Esophagus mucosa (tissue), 1 donor: ENCODE results near the gene VSTM1. TPM values are rescaled to one million over a fixed set of nuclear protein-coding genes. Genes with fewer than 3 reads are reported as not detected.
"Not testable (repeated sequence)": the region's sequence is repeated elsewhere in the genome, so short reads cannot be mapped to it uniquely, and the experiment has no call there.

Experiments
- ATAC-seq: fragments of 200-7000 bp; cut with Tn5 transposase; one replicate; pipeline ENCODE4 v1.9.1; 2020
- total RNA-seq: library from RNA; stranded (reverse); gene quantifications from one replicate; pipeline ENCODE4 v1.2.4, GENCODE V29; 2023
- donor health status: DM: yes; HTN: yes; CAD: no.

The VSTM1 gene
- total RNA-seq, 1 donor from 2014 or later: not detected

DNA sequence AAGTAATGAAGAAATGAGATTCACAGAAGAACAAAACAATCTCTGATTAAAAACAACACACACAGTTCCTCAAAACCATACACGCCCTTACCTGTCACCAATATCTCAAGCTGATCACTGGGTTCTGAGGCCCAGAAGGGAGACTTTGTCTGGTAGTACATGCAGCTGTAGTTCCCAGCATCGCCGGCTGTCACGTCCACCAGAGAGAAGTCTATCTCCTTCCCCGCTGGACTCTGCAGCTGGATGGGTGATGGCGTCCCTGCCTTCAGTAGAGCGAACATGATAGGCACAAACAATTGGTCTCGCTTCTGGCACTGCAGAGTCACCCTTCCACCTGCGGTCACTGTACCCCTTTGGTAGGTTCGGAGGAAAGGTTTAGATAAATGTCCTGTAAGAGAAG is 10.1 kb upstream of the VSTM1 start:
- no peak for ATAC-seq

DNA sequence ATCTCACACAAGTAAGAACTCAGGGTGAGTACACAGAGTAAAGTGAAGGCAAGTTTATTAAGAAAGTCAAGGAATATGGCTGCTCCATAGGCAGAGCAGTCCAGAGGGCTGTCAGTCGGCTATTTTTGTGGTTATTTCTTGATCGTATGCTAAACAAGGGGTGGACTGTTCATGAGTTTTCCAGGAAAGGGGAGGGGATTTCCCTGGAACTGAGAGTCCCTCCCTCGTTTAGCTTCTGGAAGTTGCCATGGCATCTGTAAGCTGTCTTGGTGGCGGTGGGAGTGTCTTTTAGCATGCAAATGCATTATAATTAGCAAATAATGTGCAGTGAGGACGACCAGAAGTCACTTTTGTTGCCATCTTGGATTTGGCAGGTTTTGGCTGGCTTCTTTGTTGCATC is 5.8 kb upstream of the VSTM1 start:
- no peak for ATAC-seq

DNA sequence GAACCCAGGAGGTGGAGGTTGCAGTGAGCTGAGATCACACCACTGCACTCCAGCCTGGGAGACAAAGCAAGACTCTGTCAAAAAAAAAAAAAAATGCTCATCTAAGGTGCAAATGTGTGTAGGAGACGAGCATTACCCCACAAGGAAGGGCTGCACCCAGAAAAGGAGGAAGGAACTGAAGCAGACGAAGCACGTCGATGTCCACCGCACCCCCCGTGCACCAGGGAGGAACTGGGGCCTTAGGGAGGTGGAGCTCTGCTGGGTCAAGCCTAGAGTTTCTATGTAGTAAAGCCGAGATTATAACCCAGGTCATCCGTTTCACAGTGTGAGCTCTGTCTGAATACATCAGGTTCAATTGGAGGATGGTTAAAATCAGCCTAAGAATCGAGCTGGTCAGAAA is 1.1 kb downstream of the VSTM1 start:
- no peak for ATAC-seq

DNA sequence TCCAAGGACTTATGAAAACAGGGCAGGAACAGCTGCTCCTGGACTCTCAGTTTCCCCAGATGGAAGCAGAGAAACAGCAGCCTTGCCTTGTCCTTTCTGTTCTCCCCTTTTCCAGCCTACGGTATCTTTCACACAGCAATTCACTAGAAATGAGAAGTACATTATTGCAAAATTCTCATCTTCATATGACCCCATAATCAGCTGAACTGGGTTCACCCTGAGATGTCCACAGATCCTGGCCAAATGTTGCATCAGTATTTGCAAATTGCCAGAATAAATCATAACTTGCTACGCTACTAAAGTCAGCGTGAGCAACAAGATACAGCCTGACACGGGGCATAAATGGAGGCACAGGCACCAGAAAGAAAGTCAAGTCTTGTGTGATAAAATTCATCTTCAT is 16.1 kb downstream of the VSTM1 start:
- no peak for ATAC-seq

DNA sequence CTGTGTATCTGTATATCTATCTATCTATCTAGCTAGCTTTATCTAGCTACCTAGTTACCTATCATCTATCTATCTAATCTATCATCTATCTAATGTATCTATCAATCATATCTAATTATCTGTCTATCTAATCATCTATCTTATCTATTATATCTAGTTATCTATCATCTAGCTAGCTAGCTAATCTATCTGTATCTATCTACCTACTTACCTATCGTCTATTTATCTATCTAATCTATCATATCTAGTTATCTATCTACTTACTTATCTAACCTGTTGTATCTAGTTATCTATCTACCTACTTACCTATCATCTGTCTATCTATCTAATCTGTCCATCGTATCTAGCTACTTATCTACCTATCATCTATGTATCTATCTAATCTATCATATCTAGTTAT is 17.9 kb downstream of the VSTM1 start:
- no peak for ATAC-seq

DNA sequence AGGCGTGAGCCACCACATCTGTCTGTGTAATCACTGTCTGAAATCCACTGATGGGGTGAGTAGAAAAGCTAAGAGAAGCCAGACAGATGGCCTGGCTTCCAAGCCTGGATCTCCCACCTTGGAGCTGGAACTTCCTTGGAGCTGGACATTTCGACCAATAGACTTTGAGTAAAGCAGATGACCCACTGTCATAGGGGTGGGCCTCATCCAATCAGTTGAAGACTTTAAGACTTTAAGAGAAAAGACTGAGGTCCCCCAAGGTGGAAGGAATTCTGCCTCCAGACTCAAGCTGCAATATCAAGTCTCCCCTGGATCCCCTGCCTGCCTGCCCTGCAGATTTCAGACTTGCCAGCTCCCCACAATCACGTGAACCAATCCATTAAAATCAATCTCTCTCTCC is 20.7 kb downstream of the VSTM1 start:
- ATAC-seq: no peak

DNA sequence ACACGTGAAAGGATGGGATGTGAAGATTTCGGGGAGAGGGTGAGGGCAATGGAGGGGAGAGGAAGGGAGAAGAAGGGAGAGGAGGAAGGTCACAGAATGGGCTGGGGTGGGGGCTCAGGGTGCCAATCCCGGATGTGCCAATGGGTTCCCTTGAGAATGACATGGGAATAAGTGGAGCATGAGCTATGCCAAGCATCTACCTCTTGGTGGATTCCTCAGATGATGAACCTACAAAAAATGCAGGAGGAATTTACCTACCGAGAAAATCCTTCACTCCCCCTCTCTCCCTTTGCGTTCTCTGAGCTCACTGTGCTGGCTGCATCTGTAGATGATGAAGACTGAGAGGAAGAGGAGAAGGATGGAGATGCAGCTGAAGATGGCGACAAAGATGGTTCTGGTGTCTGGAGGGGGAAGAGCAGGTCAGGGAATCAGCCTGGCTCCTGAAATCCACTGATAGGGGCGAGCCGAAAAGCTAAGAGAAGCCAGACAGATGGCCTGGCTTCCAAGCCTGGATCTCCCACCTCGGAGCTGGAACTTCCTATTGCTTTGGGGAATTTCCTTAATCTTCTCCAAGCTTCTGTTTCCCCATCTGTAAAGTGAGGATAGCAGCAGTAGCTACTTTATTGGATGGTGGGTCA is 21.6 kb downstream of the VSTM1 start:
- ATAC-seq: no peak

DNA sequence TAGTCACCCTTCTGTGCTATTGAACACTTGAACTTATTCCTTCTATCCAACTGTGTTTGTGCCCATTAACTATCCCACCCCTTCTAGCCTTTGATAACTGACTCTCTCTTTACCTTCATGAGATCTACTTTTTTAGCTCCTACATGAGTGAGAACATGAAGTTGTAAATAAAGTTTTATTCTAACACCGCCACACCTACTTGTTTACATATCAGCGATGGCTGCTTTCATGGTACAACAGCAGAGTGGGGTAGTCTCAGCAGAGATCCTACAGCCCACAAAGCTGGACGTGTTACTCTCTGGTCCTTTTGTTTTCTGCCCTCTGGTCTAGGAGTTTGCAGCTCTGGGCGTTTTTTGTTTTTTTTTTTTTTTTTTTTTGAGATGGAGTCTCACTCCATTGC is 23.7 kb downstream of the VSTM1 start:
- no peak for ATAC-seq

DNA sequence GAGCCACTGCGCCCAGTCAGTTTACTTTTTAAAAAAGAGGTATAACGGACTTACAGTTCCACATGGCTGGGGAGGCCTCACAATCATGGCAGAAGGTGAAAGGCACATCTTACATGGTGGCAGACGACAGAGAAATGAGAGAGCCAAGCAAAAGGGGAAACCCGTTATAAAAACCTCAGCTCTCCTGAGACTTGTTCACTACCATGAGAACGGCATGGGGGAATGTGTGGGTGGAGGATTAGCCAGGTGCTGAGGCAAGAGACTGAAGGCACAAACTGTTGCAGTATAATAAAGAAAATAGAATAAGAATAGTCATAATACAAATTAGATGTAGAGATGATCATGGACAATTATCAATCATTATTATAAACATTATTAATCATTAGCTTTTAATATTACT is 27.2 kb downstream of the VSTM1 start:
- ATAC-seq: not testable (repeated sequence)

DNA sequence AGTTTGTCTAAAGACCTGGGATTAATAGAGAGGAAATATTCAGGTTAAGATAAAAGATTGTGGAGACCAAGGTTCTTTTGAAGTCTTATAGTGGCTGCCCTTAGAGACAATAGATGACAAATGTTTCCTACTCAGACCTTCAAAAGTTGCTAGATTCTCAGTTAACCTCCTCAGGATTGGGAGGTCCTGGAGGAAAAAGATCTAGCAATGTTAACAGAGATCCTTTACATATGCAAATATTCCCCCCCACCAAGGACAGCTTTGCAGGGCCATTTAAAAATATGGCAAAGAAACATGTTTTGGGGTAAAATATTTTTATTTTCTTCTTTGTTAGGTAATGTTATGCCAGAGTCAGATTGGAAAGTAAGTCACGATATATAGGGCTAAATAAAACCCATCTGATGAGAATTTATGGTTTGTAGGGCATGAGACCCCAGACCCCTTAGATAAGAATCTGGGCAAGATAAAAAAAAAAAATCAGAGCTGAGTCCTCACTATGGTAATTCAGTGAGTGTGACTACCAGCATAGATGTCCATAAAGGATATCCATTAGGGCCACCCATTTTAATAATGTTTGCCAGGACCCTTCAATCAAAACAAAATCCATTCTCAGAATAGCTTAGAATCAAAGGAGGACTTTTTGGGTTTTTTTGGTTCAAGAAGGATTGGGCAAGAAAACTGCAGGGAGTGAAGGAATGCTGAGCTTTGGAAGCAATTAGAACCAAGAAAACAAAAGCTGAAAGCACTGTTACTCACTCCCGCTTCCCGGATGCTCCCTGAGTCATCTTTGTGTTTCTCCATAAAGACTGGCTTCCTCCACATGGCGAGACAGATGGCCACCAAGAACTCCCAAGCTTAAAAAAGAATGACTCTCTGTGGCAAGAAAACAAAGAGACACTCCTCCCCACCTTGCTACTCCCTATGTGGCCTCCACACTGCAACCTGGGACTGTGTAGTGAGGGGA is 28.2 kb downstream of the VSTM1 start:
- no peak for ATAC-seq

DNA sequence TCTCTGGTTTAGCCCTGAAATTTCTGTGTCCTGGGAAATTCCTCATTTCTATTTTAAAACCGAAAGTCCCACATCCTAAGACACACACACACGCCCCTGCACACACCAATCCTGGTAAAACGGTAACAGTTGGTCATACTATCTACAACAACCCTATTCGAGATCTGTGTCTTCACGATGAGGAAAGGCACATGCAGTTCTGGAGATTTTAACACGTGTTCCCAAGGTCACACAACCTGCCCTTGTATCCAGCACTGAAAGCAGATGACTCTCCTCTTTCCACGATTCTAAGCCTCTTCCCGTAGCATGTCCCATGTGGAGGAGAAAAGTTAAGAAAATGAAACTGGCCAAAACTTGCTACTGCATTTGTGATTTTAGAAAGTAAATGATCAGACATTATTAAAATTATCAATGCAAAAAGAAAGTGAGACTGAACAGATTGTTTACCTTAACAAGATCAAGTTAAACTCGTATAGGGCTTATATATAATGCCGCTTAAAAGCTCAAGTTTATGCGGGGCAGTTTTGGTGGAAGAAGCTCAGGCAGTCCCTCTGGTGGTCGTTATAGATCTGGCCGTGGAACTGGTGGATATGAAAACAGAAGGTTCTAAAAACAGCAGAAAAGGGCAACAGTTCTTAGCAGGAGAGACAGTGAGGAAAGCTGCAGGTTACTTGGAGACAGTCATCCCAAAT is 32.7 kb downstream of the VSTM1 start:
- no peak for ATAC-seq

DNA sequence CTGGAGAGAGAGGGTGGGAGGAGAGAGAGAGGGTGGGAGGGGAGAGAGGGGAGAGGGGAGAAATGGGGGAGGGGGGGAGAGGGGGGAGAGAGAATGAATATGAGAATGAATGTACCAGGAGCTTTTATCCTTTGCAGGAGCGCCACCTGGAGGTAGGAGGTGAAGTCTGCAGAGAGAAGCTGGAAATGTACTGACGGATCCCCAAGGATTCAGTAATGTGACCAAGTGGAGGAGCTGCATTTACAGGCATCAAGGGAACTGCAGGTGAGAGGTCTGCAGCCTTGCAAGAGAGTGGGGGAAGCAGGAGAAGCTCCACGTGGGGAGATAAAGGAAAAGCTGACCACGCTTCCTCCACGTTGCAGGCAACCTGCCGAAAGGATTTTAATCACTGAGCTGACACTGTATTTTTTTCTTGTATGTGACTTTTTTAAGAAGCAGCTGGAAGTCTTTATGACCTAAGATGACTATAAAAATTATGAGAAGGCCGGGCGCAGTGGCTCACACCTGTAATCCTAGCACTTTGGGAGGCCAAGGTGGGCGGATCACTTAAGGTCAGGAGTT is 33.7 kb downstream of the VSTM1 start:
- no peak for ATAC-seq

DNA sequence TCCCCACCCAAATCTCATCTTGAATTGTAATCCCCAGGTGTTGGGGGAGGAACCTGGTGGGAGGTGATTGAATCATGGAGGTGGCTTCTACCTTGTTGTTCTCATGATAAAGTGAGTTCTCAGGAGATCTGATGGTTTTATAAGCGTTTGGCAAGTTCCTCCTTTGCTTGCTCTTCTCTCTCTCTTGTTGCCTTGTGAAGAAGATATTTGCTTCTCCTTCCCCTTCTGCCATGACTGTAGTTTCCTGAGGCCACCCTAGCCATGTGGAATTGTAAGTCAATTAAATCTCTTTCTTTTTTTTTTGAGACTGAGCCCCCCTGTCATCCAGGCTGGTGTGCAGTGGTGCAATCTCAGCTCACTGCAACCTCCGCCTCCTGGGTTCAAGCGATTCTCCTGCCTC is 34.4 kb downstream of the VSTM1 start:
- no peak for ATAC-seq

DNA sequence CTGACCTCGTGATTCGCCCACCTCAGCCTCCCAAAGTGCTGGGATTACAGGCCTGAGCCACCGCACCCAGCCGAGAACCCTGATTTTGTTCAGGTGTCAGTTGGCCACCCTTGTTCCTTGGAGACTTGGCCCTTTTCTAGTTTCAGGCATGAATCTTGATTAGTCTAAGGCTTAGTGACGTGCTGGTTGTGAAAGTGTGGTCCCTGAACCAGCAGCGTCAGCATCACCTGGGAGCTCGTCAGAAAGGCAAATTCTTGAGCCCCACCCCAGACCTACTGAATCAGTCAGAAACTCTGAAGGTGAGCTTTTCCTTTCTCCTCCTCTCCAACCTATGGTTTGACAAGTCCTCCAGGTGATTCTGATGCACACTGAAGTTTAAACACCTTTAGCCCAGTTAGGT is 37.0 kb downstream of the VSTM1 start:
- ATAC-seq: no peak

DNA sequence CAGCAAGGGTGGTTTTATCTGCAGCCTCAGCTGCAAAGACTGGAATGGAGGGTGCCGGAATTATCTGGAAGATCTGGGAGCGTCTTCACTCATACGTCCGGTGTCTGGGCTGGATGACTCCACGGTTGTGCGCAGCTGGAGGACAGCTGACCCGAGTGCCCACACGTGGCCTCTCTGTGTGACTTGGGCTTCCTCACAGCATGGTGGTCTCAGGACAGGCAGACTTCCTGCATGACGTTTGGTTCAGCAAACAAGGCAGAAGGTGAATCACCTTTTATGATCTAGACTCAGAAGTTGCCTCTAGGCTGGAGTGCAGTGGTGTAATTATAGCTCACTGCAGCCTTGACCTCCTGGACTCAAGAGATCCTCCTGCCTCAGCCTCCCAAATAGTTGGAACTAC is 39.0 kb downstream of the VSTM1 start:
- no peak for ATAC-seq

DNA sequence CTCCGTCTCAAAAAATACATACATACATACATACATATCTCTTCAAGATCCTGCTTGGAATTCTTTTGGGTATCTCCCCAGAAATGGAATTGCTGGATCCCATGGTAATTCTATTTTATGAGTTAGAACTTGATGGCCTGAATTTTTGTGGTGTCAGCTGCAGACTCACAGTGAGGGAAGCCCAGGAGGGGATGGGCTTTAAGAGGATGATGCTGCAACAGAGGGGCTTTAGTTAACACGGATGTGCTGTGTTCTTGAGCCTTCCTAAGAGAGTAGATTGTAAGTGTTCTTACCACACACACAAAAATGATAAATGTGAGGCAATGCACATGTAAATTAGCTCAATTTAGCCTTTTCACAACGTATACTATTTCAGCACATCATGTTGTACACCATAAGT is 40.5 kb downstream of the VSTM1 start:
- ATAC-seq: no peak

DNA sequence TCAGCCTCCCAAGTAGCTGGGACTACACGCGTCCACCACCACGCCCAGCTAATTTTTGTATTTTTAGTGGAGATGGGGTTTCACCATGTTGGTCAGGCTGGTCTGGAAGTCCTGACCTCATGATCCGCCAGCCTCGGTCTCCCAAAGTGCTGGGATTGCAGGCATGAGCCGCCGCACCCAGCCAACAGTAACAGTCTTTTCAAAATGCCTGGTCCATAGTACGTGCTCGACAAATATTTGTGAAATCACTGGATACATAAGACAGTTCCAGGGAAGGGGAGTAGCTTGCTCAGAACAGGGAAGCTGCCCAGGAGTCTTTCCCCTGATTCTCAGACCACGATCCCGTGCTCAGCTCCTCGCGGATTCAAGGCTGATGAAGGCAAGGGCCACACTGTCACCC is 41.8 kb downstream of the VSTM1 start:
- ATAC-seq: no peak

DNA sequence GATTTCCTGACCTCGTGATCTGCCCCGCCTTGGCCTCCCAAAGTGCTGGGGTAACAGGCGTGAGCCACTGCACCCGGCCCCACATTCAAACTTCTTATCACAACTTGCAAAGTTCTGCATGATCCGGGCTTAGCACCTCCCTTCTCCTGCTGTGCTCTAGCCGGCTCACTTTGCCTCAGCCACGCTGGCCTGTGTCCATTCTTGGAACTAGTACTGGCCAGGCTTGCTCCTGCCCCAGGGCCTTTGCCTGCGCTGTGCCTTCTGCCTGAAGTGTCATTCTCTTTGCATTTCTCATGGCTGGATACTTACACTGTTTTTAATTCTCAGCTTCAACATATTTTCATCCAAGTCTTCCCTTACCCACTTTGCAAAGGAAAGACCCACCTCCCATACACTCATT is 42.3 kb downstream of the VSTM1 start:
- no peak for ATAC-seq

DNA sequence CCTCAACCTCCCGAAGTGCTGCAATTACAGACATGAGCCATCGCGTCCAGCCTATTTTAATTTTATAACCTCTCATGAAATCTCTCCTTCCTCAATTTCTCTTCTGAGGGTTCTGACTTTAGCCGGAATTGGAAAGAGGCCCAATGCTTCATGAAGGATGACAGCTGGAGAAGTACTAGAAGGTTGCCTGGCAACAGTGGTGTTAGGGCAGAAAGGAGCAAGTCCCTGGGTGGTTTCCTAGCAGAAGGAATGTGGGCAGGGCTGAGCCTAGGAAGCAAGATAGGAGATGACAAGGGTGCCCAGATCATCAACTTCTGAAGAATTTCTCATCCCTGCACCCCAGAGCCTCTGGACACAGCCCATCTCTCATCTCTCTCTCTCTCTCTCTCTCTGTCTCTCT is 46.4 kb downstream of the VSTM1 start:
- no peak for ATAC-seq

DNA sequence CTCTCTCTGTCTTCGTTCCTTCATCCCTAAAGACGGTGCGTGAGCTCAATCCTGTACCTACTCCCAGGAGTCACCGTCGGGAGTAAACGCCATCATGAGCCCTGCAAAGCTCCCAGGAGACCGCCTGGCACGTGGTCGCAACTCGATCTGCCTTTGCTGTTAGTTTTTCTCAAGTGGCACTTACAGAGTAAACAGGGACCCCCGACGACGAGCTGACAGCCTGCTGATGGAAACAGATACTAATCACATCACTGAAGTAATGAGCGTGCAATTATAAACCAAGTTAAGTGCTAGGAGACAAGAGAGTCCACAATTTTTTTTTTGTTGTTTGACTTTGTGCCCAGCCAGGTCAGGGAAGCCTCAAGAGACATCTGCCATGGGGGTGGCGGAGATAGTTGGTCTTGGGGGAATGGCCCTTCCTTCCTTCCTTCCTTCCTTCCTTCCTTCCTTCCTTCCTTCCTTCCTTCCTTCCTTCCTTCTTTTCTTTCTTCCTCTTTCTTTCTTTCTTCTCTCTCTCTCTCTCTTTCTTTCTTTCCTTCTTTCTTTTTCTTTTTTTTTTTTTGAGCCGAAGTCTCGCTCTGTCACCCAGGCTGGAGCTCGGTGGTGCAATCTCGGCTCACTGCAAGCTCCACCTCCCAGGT is 48.7 kb downstream of the VSTM1 start:
- no peak for ATAC-seq

DNA sequence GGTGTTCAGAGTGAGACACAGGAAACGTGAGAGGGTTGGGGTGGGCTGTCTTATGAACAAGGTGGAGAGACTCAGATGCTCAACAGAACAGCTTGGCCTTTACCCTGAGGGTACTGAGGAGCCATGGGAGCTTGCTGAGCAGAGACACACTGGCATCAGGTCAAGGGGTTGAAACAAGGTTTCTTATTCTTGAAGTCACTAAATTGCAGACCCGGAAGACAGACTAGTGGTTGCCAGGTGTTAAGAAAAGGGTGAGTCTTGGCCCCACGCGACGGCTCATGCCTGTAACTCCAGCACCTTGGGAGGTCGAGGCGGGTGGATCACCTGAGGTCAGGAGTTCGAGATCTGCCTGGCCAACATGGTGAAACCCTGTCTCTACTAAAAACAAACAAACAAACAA is 49.8 kb downstream of the VSTM1 start:
- no peak for ATAC-seq

DNA sequence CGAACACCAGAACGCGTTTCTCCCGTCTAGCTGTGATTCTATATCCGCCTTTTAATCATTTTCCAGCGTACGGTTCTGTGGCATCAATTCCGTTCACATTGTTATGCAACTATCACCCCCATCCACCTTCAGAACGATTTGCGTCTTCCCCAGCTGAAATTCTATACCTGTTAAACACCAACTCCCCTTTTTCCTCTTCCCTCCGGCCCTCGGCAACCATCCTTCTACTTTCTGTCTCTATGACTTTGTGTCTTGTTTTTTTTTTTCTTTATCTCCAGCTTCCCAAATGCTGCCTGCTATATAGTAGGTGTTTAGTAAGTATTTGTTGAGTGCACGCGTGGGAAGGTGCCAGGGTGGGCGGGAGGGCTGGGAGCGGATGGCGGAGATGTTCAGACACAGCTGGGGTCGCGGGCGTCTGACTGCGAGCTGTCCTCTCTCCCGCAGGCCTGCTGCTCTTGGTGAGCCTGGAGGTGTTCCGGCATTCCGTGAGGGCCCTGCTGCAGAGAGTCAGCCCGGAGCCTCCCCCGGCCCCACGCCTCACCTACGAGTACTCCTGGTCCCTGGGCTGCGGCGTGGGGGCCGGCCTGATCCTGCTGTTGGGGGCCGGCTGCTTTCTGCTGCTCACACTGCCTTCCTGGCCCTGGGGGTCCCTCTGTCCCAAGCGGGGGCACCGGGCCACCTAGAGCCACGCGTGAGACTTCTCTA is 52.0 kb downstream of the VSTM1 start:
- no peak for ATAC-seq
